ENCODE measurements around the gene CFAP58.

The CFAP58 gene

GRCh38 chr10:104501449-104501848 lies 147.8 kb downstream of the CFAP58 start:
- Histone ChIP-seq H3K4me3 (ENCODE audit: low read length) (no peak overlapping the region), H3K36me3 (ENCODE audit: control insufficient read depth, insufficient read depth, low read length) (no peaks in the 10 kb centered on the region), H3K4me1 (ENCODE audit: control insufficient read depth, insufficient read depth, low read length) (no peaks in the 10 kb centered on the region), H3K27me3 (ENCODE audit: control insufficient read depth, insufficient read depth, low read length) (no peaks in the 10 kb centered on the region), H3K27ac (ENCODE audit: low read depth, low read length) (no peak overlapping the region), H3K9ac (ENCODE audit: low read length) (no peak overlapping the region)

- H3K4me3 ChIP-seq (ENCODE audit: low read length): no peak overlapping the region
- H3K27me3 ChIP-seq (ENCODE audit: control insufficient read depth, insufficient read depth, low read length): no peaks in the 10 kb centered on the region
- H3K4me1 ChIP-seq (ENCODE audit: control insufficient read depth, insufficient read depth, low read length): no peaks in the 10 kb centered on the region
- H3K27ac ChIP-seq (ENCODE audit: low read depth, low read length): no peak overlapping the region
- no peak overlapping the region for H3K9ac ChIP-seq (ENCODE audit: low read length)
- H3K36me3 ChIP-seq (ENCODE audit: control insufficient read depth, insufficient read depth, low read length): no peaks in the 10 kb centered on the region
Measured at GRCh38 chr10:104501864-104502579, 148.4 kb downstream of the CFAP58 start.

GRCh38 chr10:104502907-104503306 lies 149.3 kb downstream of the CFAP58 start:
- Histone ChIP-seq H3K27me3 (ENCODE audit: control insufficient read depth, insufficient read depth, low read length) (no peaks in the 10 kb centered on the region), H3K9ac (ENCODE audit: low read length) (no peak overlapping the region), H3K27ac (ENCODE audit: low read depth, low read length) (no peak overlapping the region), H3K4me1 (ENCODE audit: control insufficient read depth, insufficient read depth, low read length) (no peaks in the 10 kb centered on the region), H3K4me3 (ENCODE audit: low read length) (no peak overlapping the region), H3K36me3 (ENCODE audit: control insufficient read depth, insufficient read depth, low read length) (no peaks in the 10 kb centered on the region)

Measured in rectal smooth muscle tissue (tissue), 1 donor.